ENCODE measurements around the gene GMDS.
A peak's percentile ranks its signal among the peaks of the same experiment; 100 is the strongest.

The GMDS gene

DNA sequence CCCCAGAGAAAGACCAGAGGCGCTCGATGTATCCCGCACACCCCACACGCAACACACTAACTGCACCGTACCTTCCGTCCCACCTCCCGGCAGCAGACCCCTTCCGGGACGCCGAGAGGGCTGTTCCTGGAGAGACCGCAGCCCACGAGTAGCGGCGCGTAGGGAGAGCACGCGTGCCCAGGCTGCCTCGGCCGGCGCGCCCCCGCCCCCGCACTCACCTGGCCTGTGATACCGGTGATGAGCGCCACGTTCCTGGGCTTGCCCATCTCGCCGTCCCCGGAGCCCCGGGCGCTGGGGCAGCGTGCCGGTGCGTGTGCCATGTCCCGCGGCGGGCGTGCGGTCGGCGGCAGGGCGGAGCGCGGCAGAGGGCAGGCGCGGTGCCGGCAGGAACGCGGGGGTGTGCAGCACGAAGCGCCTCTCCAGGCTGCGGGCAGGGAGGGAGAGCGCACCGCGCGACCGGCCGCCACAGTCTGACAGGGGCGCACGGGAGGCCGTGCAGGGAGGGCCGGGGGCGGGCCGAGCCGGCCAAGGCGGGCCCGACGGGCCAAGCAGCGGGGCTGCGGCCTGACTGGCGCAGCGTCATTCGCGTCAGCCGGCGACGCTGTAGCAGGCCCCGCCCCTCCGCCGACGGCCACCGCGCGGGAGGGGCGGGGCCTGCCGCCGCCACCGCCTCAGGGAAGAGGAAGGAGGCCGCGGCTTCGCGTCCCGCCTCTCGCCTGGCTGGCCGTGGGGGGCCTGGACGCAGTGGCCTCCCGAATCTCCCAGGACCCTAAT is at the start of gene GMDS:
GMDS (minus strand) TSS at position 503 of the 774 bp plus-strand sequence.
- TF ChIP-seq, protein P1, sequence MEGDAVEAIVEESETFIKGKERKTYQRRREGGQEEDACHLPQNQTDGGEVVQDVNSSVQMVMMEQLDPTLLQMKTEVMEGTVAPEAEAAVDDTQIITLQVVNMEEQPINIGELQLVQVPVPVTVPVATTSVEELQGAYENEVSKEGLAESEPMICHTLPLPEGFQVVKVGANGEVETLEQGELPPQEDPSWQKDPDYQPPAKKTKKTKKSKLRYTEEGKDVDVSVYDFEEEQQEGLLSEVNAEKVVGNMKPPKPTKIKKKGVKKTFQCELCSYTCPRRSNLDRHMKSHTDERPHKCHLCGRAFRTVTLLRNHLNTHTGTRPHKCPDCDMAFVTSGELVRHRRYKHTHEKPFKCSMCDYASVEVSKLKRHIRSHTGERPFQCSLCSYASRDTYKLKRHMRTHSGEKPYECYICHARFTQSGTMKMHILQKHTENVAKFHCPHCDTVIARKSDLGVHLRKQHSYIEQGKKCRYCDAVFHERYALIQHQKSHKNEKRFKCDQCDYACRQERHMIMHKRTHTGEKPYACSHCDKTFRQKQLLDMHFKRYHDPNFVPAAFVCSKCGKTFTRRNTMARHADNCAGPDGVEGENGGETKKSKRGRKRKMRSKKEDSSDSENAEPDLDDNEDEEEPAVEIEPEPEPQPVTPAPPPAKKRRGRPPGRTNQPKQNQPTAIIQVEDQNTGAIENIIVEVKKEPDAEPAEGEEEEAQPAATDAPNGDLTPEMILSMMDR (IDR thresholded peaks at IDR 0.05; ENCODE audit: borderline replicate concordance, insufficient read depth, low read depth, low read length): no peak
- H3K4me3 ChIP-seq (ENCODE audit: low read depth, low read length): peak within 1 kb of the TSS; percentile 58

DNA sequence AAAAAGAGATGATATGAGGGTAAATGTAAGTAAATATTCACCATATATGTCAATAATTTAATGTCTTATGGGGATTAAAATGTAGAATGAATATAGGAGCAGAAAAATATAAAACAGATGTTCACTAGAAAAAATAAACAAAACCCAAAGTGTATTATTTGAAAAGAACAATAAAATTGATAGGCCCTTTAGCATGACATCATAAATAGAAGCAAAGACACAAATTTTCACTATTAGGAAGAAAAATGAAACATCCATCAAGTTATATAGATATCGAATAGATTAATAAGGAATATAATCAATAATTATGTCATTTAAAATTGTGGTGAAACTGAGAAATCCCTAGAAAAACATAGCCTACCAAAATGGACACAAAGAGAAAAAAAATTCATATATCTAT is 40.1 kb upstream of the GMDS start:
- TF ChIP-seq, protein P1 (IDR thresholded peaks at IDR 0.05; ENCODE audit: borderline replicate concordance, insufficient read depth, low read depth, low read length): no peak
- no peak overlapping the region for H3K4me3 ChIP-seq (ENCODE audit: low read depth, low read length)

DNA sequence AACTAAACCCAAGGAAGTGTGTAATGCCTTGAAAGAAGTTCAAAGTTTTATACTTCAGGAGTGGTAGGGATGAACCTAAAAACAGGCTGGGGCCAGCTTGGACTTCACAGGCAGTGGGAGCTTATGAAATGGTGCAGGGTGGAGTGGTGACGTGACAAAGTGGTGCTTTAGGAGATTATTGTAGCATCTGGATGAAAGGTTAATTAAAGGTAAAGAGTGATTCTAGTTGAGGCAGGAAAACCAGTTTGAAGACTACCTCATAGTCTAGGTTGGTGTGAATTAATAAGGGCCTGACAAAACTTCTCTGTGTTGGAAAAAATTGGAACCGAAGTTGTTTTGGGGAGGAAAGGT is 30.5 kb upstream of the GMDS start:
- no peak overlapping the region for H3K4me3 ChIP-seq (ENCODE audit: low read depth, low read length)
- TF ChIP-seq, protein P1 (IDR thresholded peaks at IDR 0.05; ENCODE audit: borderline replicate concordance, insufficient read depth, low read depth, low read length): no peak

DNA sequence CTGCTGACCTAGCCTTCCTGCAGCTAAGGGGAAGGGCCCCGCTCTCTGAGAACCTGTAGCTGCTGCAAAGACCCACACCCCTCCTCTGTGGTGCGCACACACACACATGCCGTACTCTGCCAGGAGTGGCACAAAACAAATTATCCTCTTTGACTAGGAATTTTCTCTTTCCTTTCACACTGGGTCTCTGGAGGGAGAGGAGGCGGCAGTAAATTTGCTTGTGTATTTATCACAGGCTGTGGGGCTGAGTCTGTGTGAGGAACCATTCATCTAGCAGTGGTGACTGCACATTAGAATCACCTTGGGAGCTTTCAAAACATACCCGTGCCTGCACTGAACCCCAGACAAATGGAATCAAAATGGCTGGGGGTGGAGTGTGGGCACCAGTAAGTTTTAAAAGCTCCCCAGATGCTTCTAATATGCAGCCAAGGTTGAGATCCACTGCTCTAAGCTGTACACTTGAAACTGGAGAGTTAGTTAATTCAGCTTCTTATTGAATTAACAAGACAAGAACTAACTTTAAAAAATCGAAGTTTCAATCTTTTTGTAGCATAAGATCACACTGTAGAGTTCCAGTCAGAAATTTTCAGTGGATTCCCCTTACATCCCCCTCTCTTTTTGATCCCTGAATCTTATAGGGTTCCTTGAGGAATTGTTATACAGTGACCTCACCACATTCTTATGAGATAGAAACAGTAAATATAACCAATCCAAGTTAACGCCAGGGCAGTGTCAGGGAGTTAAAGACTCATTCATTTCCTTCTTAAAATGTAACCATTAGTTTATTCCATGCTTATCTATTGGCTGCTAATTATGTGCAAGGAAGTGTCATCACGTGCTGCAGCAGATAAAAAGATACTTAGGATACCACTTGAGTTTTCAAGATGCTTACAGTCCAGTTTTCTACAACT is 29.8 kb upstream of the GMDS start:
- TF ChIP-seq, protein P1 (IDR thresholded peaks at IDR 0.05; ENCODE audit: borderline replicate concordance, insufficient read depth, low read depth, low read length): no peak
- no peak overlapping the region for H3K4me3 ChIP-seq (ENCODE audit: low read depth, low read length)

DNA sequence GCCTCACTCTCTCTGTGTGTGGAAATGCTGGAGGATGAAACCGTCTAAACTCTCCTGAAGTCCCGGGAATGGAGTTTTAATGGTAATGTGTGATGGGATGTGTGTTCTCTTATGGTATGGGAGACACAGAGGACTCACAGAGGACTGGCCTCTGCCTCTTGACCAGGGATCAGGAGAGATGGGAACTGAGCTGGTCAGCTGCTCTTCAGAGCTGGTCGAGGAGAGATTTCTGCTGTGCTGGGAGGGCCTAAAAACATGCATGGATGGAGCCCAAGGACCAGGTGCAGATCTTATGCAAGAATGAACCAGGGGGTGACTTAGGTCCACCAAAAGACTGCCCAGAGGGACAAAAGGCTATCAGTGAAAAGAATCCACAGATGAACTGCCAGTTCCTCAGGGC is 27.3 kb upstream of the GMDS start:
- TF ChIP-seq, protein P1 (IDR thresholded peaks at IDR 0.05; ENCODE audit: borderline replicate concordance, insufficient read depth, low read depth, low read length): no peak
- no peak overlapping the region for H3K4me3 ChIP-seq (ENCODE audit: low read depth, low read length)

DNA sequence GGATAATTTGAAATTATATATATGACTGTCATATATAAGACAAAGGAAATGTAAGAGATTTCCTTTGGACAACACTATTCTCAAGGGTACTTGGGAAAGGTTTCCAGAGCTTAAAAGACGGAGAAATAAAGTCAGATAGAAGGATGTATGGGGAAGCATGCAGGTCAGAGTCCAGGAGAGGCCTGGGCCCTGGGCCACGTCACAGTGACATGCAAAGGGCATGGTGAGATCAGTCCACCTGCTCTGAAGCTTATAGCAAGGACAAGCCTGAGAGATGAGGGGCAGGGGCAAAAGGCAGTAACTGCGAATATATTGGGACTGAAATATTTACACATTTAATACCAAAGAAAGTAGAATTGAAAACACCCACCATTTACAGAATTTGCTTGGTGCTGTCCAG is 24.6 kb upstream of the GMDS start:
- H3K4me3 ChIP-seq (ENCODE audit: low read depth, low read length): no peak overlapping the region
- TF ChIP-seq, protein P1 (IDR thresholded peaks at IDR 0.05; ENCODE audit: borderline replicate concordance, insufficient read depth, low read depth, low read length): no peak
